ENCODE data around the gene KRT79. TPM values are rescaled to one million over a fixed set of nuclear protein-coding genes. Genes with fewer than 3 reads are reported as not detected.

KRT79 gene
- total and polyA plus RNA-seq, 4 donors, result not detected

GRCh38 chr12:52792185-52793029 is 41.7 kb downstream of the KRT79 start:
- Histone ChIP-seq H3K27me3 (ENCODE audit: control insufficient read depth in 4 of 4, insufficient read depth in 4 of 4, low read length in 3 of 4) (no peaks in the 10 kb centered on the region), H3K36me3 (ENCODE audit: control insufficient read depth in 4 of 4, insufficient read depth in 3 of 4, low read depth in 1 of 4, low read length in 3 of 4) (no peaks in the 10 kb centered on the region), H3K9ac (ENCODE audit: low read depth in 1 of 2, low read length in 2 of 2) (no peak overlapping the region), H3K27ac (ENCODE audit: low read depth in 1 of 2, low read length in 2 of 2) (no peak overlapping the region), H3K4me3 (ENCODE audit: low read depth in 1 of 3, low read length in 3 of 3) (no peak overlapping the region), H3K4me1 (ENCODE audit: control insufficient read depth in 4 of 4, insufficient read depth in 4 of 4, low read length in 3 of 4) (no peaks in the 10 kb centered on the region), H3K9me3 (ENCODE audit: control insufficient read depth in 4 of 4, low read length in 3 of 4) (no peaks in the 10 kb centered on the region)
- TF ChIP-seq EGR1 (IDR thresholded peaks at IDR 0.05; ENCODE audit: low read depth in 2 of 2) (no peak), FOXA1 (IDR thresholded peaks at IDR 0.05) (no peak), NR2F2 (IDR thresholded peaks at IDR 0.05) (no peak), ATF3 (IDR thresholded peaks at IDR 0.05) (no peak), YY1 (IDR thresholded peaks at IDR 0.05) (no peak), RAD21 (IDR thresholded peaks at IDR 0.05) (no peak), TAF1 (conservative IDR thresholded peaks at IDR 0.05) (no peak), CTCF (IDR thresholded peaks at IDR 0.05; ENCODE audit: low read depth, low read length, missing input control) (no peak), JUND (IDR thresholded peaks at IDR 0.05) (no peak)
- WGBS, result 86% methylated on average over 10 of the region's 10 CpGs
- DNase-seq (ENCODE audit: low spot score), result no peak

GRCh38 chr12:52791271-52792184 is 42.6 kb downstream of the KRT79 start:
- no peak overlapping the region for H3K27ac ChIP-seq (ENCODE audit: low read depth in 1 of 2, low read length in 2 of 2)
- H3K27me3 ChIP-seq (ENCODE audit: control insufficient read depth in 4 of 4, insufficient read depth in 4 of 4, low read length in 3 of 4), result no peaks in the 10 kb centered on the region
- WGBS, result 88% methylated on average over 12 of the region's 12 CpGs
- no peaks in the 10 kb centered on the region for H3K36me3 ChIP-seq (ENCODE audit: control insufficient read depth in 4 of 4, insufficient read depth in 3 of 4, low read depth in 1 of 4, low read length in 3 of 4)
- no peaks in the 10 kb centered on the region for H3K4me1 ChIP-seq (ENCODE audit: control insufficient read depth in 4 of 4, insufficient read depth in 4 of 4, low read length in 3 of 4)
- no peaks in the 10 kb centered on the region for H3K9me3 ChIP-seq (ENCODE audit: control insufficient read depth in 4 of 4, low read length in 3 of 4)
- TF ChIP-seq TAF1 (conservative IDR thresholded peaks at IDR 0.05), result no peak
- TF ChIP-seq RAD21 (IDR thresholded peaks at IDR 0.05), result no peak
- TF ChIP-seq FOXA1 (IDR thresholded peaks at IDR 0.05), result no peak
- TF ChIP-seq ZBTB33 (IDR thresholded peaks at IDR 0.05), result no peak
- no peak for TF ChIP-seq JUND (IDR thresholded peaks at IDR 0.05)
- H3K9ac ChIP-seq (ENCODE audit: low read depth in 1 of 2, low read length in 2 of 2), result no peak overlapping the region
- H3K4me3 ChIP-seq (ENCODE audit: low read depth in 1 of 3, low read length in 3 of 3), result no peak overlapping the region
- DNase-seq (ENCODE audit: low spot score), result no peak
